Embryonic facial prominence (tissue), 1 donor: Measurements from ENCODE around the gene CD7.

Experiments
- DNase-seq: peaks from one replicate; pipeline ENCODE4 v3.0.0-alpha.2; 2016; ENCODE audit errors: extremely low spot score

CD7 gene

GRCh38 chr17:82314727-82315605 is 2.4 kb downstream of the CD7 start:
- DNase-seq = no peak

GRCh38 chr17:82314012-82314726 is 3.2 kb downstream of the CD7 start:
- no peak for DNase-seq

- no peak for DNase-seq
These were observed 4.0 kb downstream of the CD7 start for GRCh38 chr17:82313195-82314011.

- no peak for DNase-seq
These were observed 5.4 kb downstream of the CD7 start for GRCh38 chr17:82311971-82312370.

GRCh38 chr17:82310877-82311276 is 6.5 kb downstream of the CD7 start:
- no peak for DNase-seq

- no peak for DNase-seq
These were observed 7.5 kb downstream of the CD7 start for GRCh38 chr17:82309656-82310570.

GRCh38 chr17:82305727-82306300 is 11.6 kb downstream of the CD7 start:
- DNase-seq = no peak

- DNase-seq = no peak
These were observed 12.3 kb downstream of the CD7 start for GRCh38 chr17:82304826-82305726.

GRCh38 chr17:82303944-82304808 is 13.2 kb downstream of the CD7 start:
- DNase-seq = no peak

- no peak for DNase-seq
These were observed 14.1 kb downstream of the CD7 start for GRCh38 chr17:82302991-82303943.

GRCh38 chr17:82302568-82302963 is 14.8 kb downstream of the CD7 start:
- no peak for DNase-seq

- DNase-seq = no peak
These were observed 15.4 kb downstream of the CD7 start for GRCh38 chr17:82301916-82302567.

- no peak for DNase-seq
These were observed 16.0 kb downstream of the CD7 start for GRCh38 chr17:82301300-82301915.

- DNase-seq = no peak
These were observed 16.6 kb downstream of the CD7 start for GRCh38 chr17:82300707-82301270.

GRCh38 chr17:82300228-82300627 is 17.2 kb downstream of the CD7 start:
- no peak for DNase-seq

GRCh38 chr17:82299452-82299851 is 18.0 kb downstream of the CD7 start:
- DNase-seq = no peak
